Measurements from ENCODE around the gene TAS2R14.

DNA sequence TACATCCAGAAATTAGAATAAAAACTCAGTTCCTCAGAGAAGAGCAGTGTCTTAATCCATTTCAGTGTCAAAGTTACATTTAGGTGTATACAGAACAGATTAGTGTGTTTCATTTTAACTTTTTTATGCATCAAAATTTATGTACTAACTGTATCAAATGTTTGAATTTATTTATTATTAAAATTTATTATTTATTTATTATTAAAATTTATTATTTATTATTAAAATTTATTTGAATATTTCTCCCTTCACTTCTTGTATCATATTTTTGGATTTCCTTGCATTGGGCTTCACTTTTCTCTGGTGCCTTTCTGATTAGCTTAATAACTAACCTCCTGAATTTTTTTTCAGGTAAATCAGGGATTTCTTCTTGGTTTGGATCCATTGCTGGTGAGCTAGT is 2.3 kb upstream of the TAS2R14 start:
- TF ChIP-seq ESRRA (IDR thresholded peaks at IDR 0.05; ENCODE audit: borderline replicate concordance, low read length) (no peak), CTCF (IDR thresholded peaks at IDR 0.05) (no peak), POLR2A (IDR thresholded peaks at IDR 0.05; ENCODE audit: low read length) (no peak), EP300 (IDR thresholded peaks at IDR 0.05) (no peak), SMC3 (IDR thresholded peaks at IDR 0.05) (no peak), PHF8 (IDR thresholded peaks at IDR 0.05; ENCODE audit: borderline replicate concordance, low read depth) (no peak), HDAC2 (IDR thresholded peaks at IDR 0.05) (no peak), PBX3 (IDR thresholded peaks at IDR 0.05) (no peak), REST (IDR thresholded peaks at IDR 0.05) (no peak), ZNF302 (CRISPR knock-in tag; IDR thresholded peaks at IDR 0.05) (no peak), RFX5 (IDR thresholded peaks at IDR 0.05) (no peak), EHF (CRISPR knock-in tag; IDR thresholded peaks at IDR 0.05) (no peak), RCOR1 (IDR thresholded peaks at IDR 0.05; ENCODE audit: low read depth, low read length) (no peak)

Measured in A549 (cell line).